22Rv1 (cell line): ENCODE measurements around the gene OR4F6.

Experiments
- ZFX ChIP-seq: fragments of 450-650 bp; IDR thresholded peaks from 2 replicates; pipeline ENCODE4 v1.6.1; 2017; ENCODE audit warnings: antibody characterized with exemption, borderline replicate concordance
- TF ChIP-seq, protein P1 (sequence below): fragments of 450-650 bp; IDR thresholded peaks from 2 replicates; pipeline ENCODE4 v1.5.1; 2017; ENCODE audit warnings: mild to moderate bottlenecking

DNA sequence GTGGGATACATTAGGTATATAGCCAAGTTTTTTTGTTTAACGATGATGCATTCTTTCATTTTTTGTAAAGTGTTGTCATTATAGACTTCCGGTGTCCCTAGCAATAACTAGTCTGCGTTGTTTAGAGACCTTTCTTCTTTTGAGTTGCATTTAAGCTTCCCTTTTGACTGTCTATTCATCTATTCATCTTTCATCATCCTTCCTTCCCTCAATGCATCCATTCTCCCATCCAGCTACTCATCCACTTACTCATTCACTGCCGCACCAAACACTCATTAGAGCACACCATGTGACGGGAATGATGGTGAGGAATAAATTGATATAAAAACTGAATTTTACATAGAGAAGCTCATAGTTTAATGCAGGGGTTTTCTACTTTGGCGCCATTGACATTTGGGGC lies 41.6 kb downstream of the OR4F6 start:
- TF ChIP-seq, protein P1, sequence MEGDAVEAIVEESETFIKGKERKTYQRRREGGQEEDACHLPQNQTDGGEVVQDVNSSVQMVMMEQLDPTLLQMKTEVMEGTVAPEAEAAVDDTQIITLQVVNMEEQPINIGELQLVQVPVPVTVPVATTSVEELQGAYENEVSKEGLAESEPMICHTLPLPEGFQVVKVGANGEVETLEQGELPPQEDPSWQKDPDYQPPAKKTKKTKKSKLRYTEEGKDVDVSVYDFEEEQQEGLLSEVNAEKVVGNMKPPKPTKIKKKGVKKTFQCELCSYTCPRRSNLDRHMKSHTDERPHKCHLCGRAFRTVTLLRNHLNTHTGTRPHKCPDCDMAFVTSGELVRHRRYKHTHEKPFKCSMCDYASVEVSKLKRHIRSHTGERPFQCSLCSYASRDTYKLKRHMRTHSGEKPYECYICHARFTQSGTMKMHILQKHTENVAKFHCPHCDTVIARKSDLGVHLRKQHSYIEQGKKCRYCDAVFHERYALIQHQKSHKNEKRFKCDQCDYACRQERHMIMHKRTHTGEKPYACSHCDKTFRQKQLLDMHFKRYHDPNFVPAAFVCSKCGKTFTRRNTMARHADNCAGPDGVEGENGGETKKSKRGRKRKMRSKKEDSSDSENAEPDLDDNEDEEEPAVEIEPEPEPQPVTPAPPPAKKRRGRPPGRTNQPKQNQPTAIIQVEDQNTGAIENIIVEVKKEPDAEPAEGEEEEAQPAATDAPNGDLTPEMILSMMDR = no peak
- no peak for TF ChIP-seq ZFX
